GM20431 (cell line): Measurements from ENCODE around the gene EXOC2.

Experiments
- in situ Hi-C: fragments of 300-500 bp; cut with MseI, MboI; formaldehyde crosslinking; loops from one replicate; pipeline ENCODE4 v1.15.0; 2020; ENCODE audit warnings: low sequenced_read_pairs; ENCODE audit not compliant: unreplicated experiment

Gene EXOC2

GRCh38 chr6:692858-693722, at the start of gene EXOC2:
EXOC2 (minus strand) TSS chr6:693139; CDS start chr6:637818, 55,321 bp downstream.
- in situ Hi-C loops: no loop called here

GRCh38 chr6:741410-742339, 48.7 kb upstream of the EXOC2 start:
- in situ Hi-C loops: no loop called here

DNA sequence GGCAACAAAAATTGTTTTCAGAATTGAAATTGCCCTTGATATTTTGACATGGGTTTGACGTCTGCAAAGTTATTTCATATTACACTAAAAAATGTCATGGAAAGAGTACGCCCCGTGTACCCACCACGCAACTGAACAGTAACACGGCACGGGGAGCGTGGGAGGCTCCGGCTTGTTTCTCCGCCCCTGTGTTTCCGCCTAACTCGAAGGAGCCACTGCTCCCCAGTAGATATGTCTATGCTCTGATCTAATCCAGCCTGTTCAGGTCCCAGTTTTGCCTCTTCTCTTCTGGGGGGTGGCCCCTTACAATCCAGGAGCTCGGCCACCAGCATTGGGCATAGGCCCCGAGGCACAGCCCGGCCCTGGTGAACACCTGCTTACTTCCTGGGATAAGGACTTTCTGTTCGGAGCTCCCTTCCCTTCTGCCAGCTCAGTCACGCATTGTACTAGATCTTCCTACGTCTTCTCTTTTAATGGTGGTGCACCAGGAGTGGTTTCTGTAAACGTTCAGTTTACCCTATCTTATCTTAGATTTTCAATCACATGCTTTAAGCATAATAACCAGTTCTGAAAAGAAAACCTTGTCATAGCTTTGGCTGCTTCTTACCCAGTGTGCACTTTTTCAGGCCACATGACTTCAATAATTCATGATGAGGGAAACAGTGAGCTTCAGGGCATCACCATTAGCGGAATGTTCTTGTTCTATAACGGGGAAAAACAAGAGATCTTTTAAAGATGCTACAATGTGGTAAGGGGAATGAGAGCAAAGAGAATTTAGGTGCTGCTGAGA, 43.9 kb upstream of the EXOC2 start:
- in situ Hi-C loops: no loop called here

DNA sequence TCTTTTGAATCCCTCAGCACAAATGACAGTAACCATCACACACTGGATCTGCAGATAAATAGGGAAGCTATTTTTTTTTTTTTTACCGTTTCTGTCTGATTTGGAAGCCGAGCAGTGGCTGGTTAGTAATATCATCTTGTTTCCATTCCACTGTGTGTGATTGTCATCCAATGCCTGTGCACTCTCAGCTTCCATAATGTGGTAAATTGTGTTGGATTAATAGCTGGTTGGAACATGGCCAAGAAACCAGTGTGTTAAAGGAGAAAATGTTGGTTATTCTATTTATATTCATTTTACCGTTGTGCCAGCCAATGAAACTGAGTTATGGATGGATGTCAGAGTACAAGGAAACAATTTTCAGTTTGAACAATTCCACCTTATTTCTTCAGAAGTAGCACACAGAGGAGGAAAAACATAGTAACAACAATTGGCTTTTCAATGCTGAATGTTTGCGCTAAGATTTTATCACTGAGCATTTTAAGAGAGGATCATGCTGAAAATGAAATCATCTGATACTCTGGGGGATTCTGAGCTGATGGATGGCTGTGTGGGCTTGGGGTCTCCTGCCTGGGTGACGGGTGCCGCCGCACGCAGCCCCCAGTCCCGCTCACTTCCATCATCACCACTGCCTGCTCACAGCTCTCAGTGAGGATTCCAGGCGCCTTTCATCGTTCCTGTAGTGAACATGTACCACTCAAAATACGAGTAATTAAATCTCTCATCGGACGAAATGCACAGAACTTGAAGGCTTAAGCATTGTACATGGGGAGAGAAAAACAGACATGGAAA, 40.7 kb upstream of the EXOC2 start:
- in situ Hi-C loops: no loop called here

DNA sequence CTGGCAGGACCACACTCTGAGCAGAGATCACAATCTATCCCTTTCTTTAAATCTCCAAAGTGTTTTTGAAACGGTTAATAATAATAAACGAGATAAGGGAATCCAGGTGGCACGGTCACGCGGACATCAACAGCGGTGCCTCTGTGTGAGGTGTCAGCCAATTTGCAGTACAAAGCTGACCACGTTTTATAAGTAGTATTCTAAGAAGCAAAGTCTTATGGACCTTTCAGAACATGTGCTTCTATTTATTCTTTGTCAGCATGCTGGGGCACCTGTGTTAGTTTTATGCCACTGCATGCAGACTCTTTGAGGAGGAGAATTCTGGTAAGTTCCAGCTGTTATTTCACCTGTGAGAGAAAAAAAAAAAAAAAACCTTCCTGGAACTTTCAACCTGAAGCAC, 39.0 kb upstream of the EXOC2 start:
- in situ Hi-C loops: no loop called here

GRCh38 chr6:729606-730320, 36.8 kb upstream of the EXOC2 start:
- in situ Hi-C loops: no loop called here

GRCh38 chr6:727856-728255, 34.9 kb upstream of the EXOC2 start:
- in situ Hi-C loops: no loop called here

DNA sequence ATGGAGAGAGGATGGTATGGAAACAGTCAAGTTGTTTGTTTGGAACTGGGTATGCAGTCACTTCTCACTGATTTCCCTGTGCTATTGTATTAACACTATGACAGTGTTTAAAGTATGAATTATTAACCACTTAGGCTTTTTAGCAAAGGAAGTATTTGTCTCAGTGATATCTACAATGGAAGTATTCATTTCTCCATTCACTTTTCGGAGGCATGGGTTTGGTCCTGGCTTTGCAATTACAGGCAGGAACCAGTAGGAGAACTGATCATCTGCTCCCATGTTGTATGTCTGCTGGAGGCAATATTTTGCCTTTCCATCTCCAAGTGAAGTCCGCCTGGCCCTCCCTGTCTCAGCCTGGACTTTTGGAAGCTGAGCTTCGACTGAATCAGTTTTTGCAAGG, 30.6 kb upstream of the EXOC2 start:
- in situ Hi-C loops: no loop called here

- in situ Hi-C loops: no loop called here
These were observed 29.7 kb upstream of the EXOC2 start for GRCh38 chr6:722608-723007.

DNA sequence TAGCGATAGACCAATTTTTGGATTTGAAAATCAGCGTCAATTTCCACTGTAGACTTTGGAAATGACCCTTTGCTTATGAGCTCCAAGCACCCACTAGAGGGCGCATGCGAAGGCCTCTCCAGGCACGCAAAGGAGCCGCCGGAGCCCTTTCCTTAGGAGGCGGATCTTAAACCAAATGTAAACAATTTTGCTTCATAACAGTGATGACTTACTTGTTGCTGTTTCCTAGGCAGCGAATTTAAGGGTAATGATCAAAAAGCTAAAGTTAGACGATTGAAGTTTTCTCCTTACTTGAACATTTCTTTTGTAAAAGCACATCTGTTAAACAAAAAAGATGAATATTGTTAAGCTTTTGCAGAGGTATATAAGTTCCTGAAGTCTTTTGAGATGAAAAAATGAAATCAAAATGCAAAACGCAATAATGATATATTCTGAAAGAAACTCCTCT, 29.2 kb upstream of the EXOC2 start:
- in situ Hi-C loops: no loop called here

DNA sequence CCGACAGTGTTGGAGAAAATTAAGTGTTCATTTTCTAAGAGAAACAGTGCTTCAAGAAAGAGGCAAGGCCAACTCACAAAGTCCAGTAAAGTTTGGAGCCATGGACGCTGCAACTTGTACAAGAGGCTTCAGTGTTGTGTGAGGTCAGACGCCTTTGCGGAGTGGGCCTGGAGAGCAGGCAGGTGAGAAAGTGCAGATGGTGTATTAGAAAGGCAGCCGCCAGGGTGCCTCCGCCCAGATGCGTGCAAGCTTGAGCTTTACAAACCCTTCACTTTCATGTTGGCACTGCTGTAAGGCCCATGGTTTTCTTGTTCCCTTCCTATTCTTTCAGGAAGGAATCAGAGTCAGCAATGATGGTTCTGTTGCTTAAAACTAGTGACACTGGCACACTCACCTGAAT, 25.4 kb upstream of the EXOC2 start:
- in situ Hi-C loops: no loop called here

DNA sequence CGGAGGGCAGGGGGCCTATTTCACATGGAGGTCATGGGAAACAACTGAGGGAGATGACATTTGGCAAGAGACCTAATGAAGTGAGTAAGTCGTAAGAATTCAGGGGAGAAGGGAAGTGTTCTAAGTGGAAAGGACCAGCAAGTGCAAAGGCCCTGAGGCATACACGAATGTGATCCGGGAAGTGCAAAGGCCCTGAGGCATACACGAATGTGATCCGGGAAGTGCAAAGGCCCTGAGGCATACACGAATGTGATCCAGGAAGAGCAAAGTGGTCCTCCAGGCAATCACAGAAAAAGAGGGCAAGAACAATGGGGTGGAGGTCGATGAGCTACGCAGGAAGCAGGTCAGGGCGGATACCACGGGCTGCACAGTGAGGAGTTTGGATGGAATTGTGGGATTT, 24.2 kb upstream of the EXOC2 start:
- in situ Hi-C loops: no loop called here

DNA sequence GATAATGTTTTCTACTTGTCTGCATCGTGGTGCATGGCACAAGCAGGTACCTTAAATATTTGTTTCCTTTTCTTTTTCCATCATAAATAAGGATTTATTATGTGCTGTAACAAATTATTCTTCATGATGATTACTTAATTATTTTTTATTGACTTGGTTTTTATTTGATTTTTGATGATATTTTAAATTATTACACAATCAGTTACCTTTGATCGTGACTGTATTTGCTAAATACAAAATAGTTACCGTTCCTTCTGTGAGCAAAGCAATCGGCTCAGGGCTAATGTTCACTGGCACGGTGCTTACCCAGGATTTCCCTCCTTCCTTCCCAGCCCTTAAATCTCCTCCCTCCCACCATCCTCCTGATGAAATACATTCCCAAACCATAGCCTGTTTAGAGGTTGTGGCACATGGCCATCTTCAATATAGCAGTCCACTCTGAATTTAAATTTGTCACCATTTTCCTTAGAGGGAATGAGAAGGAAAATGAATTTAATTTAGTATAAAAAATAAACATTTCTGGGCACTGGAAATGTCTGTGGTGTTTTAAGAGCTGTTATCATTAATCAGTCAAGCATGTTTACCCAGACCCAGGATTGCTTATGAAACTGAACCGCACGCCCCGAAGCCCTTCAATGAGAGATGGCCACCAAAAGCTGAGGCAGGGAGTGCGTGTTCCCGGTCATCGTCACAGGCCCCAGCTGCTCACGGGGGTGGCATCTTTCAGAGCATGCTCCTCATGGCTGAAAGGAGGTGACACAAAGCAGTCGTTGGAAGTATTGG, 23.0 kb upstream of the EXOC2 start:
- in situ Hi-C loops: no loop called here

- in situ Hi-C loops: no loop called here
These were observed 21.2 kb upstream of the EXOC2 start for GRCh38 chr6:714100-714499.

- in situ Hi-C loops: no loop called here
These were observed 20.4 kb upstream of the EXOC2 start for GRCh38 chr6:713351-713750.

DNA sequence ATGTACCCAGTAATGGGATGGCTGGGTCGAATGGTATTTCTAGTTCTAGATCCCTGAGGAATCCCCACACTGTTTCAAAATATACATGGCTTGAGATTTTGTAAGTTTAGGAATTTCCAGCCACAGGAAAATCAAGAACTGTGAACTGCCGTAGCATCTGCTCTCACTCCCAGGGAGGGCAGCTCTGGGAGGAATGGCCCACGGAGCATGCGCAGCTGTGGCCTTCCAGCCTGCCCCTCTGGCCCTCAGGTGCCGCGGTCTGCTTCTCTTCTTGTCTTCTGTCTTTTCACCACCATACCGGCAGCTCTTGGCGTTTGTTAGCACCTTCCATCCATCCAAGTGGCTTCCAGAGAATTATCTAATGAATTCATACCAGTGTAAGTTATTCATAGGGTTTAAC, 19.9 kb upstream of the EXOC2 start:
- in situ Hi-C loops: no loop called here

- in situ Hi-C loops: no loop called here
These were observed 19.0 kb upstream of the EXOC2 start for GRCh38 chr6:711925-712324.
